ENCODE data around the gene OSR1. TPM values are rescaled to one million over a fixed set of nuclear protein-coding genes. Genes with fewer than 3 reads are reported as not detected.
A peak's percentile ranks its signal among the peaks of the same experiment; 100 is the strongest.
"Not testable (repeated sequence)": the region's sequence is repeated elsewhere in the genome, so short reads cannot be mapped to it uniquely, and the experiment has no call there.

OSR1 gene
- not detected in 2 replicates for total RNA-seq

DNA sequence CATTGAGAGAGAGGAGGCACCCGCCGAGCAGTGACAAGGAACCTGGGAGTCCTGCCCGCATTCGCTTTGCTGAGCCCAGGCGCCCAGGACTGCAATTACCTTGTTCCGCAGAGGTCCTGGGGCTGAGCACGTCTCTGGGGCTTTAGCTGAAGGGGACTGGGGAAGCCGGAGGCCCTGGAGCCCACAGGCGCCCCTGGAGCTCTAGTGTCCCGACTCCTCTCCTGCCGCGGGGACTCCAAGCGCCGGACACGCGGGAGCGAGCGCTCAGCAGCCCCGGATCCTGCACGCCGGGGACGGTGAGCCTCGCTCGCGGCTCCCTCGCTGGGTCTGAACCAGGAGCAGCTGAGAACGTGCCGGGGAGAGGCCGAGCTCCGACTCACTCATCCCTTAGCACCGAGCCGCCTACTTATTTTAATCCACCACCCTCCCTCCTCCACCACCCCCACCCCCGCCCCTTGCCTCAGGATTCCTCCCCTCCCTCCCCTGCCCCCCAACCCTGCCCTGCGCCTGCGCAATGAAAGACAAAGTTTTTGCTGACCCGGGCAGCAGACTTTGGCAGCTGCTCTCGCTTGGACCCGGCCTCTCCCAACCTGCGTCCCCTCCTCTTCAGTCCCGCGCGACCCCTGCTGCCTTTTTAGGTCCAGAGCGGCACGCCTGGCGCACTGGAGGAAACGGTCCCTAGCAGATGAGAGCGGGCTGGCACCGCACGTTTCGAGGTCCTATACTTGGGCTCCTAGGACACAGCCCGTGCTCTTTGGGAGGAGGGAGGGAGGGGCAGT, at the start of gene OSR1:
TSS of gene OSR1 (minus strand) at position 382 of the 779 bp plus-strand sequence. CDS start 4,818 bp downstream, outside the sequence.
- ChIA-PET CTCF (no interaction called here), POLR2A (interaction anchor here (2.6 kb wide), 1 partner anchor 11 kb away, joined by 11 read pairs; no protein-coding TSS in a partner anchor)
- ATAC-seq (ENCODE audit: low read depth): peak; percentile 20
- intact Hi-C loops (cut with micrococcal nuclease): no loop called here
- TF ChIP-seq, protein P1, sequence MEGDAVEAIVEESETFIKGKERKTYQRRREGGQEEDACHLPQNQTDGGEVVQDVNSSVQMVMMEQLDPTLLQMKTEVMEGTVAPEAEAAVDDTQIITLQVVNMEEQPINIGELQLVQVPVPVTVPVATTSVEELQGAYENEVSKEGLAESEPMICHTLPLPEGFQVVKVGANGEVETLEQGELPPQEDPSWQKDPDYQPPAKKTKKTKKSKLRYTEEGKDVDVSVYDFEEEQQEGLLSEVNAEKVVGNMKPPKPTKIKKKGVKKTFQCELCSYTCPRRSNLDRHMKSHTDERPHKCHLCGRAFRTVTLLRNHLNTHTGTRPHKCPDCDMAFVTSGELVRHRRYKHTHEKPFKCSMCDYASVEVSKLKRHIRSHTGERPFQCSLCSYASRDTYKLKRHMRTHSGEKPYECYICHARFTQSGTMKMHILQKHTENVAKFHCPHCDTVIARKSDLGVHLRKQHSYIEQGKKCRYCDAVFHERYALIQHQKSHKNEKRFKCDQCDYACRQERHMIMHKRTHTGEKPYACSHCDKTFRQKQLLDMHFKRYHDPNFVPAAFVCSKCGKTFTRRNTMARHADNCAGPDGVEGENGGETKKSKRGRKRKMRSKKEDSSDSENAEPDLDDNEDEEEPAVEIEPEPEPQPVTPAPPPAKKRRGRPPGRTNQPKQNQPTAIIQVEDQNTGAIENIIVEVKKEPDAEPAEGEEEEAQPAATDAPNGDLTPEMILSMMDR (IDR thresholded peaks at IDR 0.05): no peak
- H3K27ac Mint-ChIP-seq: no peak within 1 kb of the TSS
- H3K4me1 Mint-ChIP-seq: peaks cover 59% of the 10 kb centered on the region
- H3K9me3 Mint-ChIP-seq: no peaks in the 10 kb centered on the region
- H3K4me3 Mint-ChIP-seq: peak within 1 kb of the TSS; percentile 64
- peaks cover 6% of the 10 kb centered on the region for H3K36me3 Mint-ChIP-seq (ENCODE audit: low read depth)
- peaks cover 65% of the 10 kb centered on the region for H3K27me3 Mint-ChIP-seq
- DNase-seq: no peak

DNA sequence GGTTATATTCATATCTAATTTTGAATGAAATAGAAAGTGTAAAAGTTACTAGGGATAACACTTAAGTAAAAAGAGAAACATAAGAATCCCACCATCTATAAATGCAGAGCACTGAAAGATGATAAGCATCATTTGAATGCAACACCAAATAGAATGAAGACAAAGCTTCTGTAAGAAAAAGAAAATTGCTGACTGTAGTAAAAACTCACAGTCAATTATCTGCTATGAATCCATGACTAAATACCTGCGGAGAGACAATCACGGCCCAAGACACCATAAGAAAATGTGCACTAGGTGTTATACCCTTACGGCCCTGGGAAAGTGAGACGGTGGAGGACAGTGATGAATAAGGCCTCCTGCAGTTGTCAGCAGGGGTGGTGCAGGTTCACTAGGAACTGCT, 45.4 kb upstream of the OSR1 start:
- no peak overlapping the region for H3K4me3 Mint-ChIP-seq
- intact Hi-C loops (cut with micrococcal nuclease): no loop called here
- ChIA-PET CTCF (no interaction called here), POLR2A (no interaction called here)
- H3K36me3 Mint-ChIP-seq (ENCODE audit: low read depth): no peaks in the 10 kb centered on the region
- no peaks in the 10 kb centered on the region for H3K4me1 Mint-ChIP-seq
- H3K27ac Mint-ChIP-seq: no peak overlapping the region
- TF ChIP-seq, protein P1 (IDR thresholded peaks at IDR 0.05): no peak
- ATAC-seq (ENCODE audit: low read depth) (no peak), DNase-seq (no peak)
- H3K9me3 Mint-ChIP-seq: peaks cover 2% of the 10 kb centered on the region
- peaks cover 10% of the 10 kb centered on the region for H3K27me3 Mint-ChIP-seq

DNA sequence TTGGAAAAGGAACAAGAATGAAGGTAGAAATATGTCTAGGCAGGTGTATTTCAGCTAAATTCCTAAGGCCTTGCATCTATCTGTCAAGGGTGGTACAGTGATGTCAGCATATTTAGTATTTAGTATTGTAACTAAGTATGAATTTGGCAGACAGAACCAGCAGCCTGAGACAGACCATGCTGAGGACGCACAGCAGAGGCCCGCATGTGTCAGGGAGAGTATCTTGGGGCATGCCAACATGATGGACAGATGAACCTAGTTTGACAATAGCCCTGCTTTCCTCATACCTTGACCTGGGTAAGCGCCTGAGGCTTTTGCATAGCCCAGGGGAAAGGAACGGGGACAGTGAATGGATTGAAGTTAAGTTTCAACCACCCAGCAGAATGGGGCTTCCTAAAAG, 33.8 kb upstream of the OSR1 start:
- H3K27me3 Mint-ChIP-seq: peaks cover 17% of the 10 kb centered on the region
- ChIA-PET CTCF (no interaction called here), POLR2A (no interaction called here)
- ATAC-seq (ENCODE audit: low read depth) (no peak), DNase-seq (no peak)
- no peaks in the 10 kb centered on the region for H3K4me1 Mint-ChIP-seq
- intact Hi-C loops (cut with micrococcal nuclease): no loop called here
- H3K27ac Mint-ChIP-seq: no peak overlapping the region
- H3K9me3 Mint-ChIP-seq: no peaks in the 10 kb centered on the region
- no peak overlapping the region for H3K4me3 Mint-ChIP-seq
- H3K36me3 Mint-ChIP-seq (ENCODE audit: low read depth): no peaks in the 10 kb centered on the region
- TF ChIP-seq, protein P1 (IDR thresholded peaks at IDR 0.05): no peak

DNA sequence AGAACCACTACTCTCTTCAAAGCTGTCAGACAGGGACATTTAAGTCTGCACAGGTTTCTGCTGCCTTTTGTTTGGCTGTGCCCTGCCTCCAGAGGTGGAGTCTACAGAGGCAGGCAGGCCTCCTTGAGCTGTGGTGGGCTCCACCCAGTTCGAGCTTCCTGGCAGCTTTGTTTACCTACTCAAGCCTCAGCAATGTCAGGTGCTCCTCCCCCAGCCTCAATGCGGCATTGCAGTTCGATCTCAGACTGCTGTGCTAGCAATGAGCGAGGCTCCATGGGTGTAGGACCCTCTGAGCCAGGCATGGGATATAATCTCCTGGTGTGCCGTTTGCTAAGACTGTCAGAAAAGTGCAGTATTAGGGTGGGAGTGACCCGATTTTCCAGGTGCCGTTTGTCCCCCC, 31.0 kb upstream of the OSR1 start:
- ATAC-seq (ENCODE audit: low read depth); H3K9me3 Mint-ChIP-seq; CTCF ChIA-PET; H3K4me3 Mint-ChIP-seq; intact Hi-C loops (cut with micrococcal nuclease); DNase-seq; H3K36me3 Mint-ChIP-seq (ENCODE audit: low read depth); H3K4me1 Mint-ChIP-seq; POLR2A ChIA-PET; H3K27ac Mint-ChIP-seq: not testable (repeated sequence)
- H3K27me3 Mint-ChIP-seq: peaks cover 15% of the 10 kb centered on the region

DNA sequence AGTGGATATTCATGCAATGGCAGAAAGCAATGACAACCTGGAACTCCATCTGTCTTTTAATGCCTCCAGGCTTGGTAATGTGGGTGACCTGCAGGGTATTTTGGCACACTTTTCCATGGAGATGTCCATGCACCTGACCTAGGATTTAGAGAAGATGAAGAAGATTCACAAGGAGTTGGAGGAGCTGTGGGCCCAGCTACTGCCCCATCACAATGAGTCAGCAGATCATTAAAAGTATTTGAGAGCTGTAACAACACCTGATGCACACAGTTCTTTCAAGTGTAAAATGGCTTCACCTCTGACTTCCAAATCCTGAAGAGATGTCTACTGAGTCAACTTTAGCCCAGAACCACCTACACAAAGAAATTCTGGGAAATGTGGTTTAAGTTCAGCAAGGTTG, 22.1 kb upstream of the OSR1 start:
- ChIA-PET POLR2A (no interaction called here), CTCF (interaction anchor here (1.2 kb wide), 1 partner anchor 860 kb away, joined by 3 read pairs; no protein-coding TSS in a partner anchor)
- H3K27me3 Mint-ChIP-seq: peaks cover 13% of the 10 kb centered on the region
- TF ChIP-seq, protein P1 (IDR thresholded peaks at IDR 0.05): no peak
- H3K36me3 Mint-ChIP-seq (ENCODE audit: low read depth): no peaks in the 10 kb centered on the region
- no peak overlapping the region for H3K27ac Mint-ChIP-seq
- peaks cover 2% of the 10 kb centered on the region for H3K9me3 Mint-ChIP-seq
- H3K4me1 Mint-ChIP-seq: no peaks in the 10 kb centered on the region
- ATAC-seq (ENCODE audit: low read depth) (no peak), DNase-seq (no peak)
- intact Hi-C loops (cut with micrococcal nuclease): no loop called here
- no peak overlapping the region for H3K4me3 Mint-ChIP-seq
